ENCODE measurements around the gene MPV17. TPM values are rescaled to one million over a fixed set of nuclear protein-coding genes. Genes with fewer than 3 reads are reported as not detected.
A peak's percentile ranks its signal among the peaks of the same experiment; 100 is the strongest.
"Not testable (repeated sequence)": the region's sequence is repeated elsewhere in the genome, so short reads cannot be mapped to it uniquely, and the experiment has no call there.

MPV17 gene, protein sequence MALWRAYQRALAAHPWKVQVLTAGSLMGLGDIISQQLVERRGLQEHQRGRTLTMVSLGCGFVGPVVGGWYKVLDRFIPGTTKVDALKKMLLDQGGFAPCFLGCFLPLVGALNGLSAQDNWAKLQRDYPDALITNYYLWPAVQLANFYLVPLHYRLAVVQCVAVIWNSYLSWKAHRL
- 58.5 and 62.8 TPM in 2 replicates for total RNA-seq (2014; rRNA removed; shearing (Covaris generic))

DNA sequence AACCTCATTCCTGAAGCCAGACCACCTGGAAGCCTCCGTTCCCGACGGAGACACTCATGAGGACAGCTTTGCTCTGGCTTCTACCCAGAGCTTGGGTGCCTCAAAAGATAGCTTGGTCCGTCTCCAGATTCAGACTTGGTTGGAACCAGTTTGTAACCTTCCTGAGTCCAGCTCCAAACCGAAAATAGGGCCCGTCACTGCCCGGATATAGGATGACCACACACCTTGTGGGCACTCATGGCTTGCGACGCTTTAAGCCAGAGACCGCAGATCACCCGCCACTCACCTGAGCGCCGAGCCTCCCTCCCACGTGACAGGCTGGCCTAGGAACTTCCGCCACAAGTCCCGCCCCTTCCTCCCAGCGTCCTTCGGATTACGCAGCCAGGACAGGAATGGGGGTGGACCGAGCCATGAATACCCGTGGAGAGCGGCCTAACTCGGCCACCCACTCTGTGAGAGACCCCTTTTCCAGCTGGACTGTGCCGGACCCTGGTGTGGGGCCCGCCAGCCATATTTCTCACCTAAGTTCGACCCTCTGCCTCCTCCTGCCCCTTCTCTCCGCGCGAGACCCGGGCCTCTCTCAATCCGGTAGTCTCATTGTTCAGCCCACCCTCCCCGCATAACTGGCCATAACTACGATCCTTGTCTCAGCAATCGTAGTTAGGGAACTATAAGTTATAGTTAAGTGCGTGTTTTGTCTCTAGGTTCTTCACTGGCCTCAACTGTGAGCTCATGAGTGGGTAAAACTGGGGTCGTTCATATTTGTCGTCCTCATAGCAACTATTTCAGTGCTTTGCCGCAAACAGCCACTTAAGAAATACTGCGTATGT is at the start of gene MPV17:
Gene MPV17, minus strand, starts transcription at position 332 of the 830 bp plus-strand sequence. CDS start 580 bp downstream, outside the sequence.
- DNase-seq (ENCODE audit: low read depth) = peak; percentile 97

DNA sequence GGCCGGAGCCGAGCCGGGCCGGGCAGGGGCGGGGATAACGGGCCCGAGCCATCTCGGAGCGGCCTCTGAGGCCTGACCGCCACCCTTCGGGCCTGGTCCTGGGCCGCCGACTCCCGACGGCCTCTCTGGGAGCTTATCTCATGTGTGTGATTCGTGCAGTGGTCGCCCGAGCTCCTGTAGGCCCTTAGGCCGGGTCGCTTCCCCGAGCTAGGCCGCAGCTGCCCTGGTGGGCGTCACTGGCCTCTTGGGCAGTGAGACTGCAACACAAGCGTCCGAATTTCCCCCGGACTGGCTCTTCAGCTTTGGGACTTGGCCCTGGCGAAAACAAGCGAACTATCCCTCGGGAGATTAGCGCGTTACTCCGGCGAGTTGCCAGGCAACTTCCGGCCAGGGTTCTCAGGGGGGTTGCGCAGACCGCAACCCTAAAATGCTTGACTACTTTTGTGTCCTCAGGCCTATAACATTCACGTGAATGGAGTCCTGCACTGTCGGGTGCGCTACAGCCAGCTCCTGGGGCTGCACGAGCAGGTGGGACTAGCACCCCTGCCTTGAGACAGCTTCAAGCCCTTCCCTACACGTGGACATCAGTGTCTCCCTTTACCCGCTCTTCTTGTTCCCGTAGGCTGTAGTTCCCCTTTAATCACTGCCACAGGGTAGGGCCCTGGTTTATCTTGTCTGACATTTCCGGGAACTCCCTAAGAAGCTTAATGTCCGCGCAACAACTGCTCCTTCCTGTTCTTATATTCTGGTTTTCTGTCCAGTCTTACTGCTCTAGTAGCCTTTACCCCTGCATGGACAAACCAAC is 48.1 kb upstream of the MPV17 start:
- peak; percentile 48 for DNase-seq (ENCODE audit: low read depth)

DNA sequence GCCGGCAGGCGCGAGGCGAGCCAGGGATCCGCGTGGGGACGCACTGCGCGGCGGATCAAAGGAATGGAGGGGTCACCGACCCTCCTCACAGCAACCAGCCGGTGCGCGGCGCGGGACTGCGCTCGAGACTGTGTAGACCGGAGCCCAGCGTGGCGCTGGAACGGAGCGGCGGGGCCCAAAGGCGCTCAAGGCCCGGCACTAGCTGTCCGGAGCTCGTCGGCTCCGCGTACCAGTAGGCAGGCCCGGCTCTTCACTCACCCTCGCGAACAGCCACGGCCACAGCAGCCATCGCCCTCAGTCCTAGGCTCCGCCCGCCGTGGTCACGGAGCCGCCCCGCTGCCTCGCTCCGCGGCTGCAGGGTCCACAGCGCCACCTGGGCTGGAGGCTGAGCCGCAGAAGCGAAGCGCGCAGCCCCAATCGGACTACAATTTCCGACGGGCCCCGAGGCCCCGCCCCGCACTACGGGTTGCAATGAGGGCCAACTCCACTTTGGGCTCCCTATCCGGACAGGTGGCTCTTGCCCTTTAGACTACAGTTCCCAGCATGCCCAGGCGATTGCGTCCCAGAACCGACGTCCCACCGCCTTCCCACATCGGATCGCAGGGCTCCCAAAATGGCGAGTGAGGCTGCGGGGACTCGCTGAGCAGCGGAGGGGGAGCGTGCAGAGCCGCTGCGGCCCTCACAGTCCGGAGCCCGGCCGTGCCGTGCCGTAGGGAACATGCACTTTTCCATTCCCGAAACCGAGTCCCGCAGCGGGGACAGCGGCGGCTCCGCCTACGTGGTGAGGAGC is 47.3 kb upstream of the MPV17 start, which contains the start of the genes EIF2B4 and SNX17:
Gene EIF2B4, minus strand, starts transcription at position 313 of the 790 bp plus-strand sequence. Its CDS starts 24 bp downstream, at position 289.
Gene SNX17, plus strand, starts transcription at position 591 of the 790 bp plus-strand sequence. Its CDS starts 128 bp downstream, at position 719.
- DNase-seq (ENCODE audit: low read depth) = peak; percentile 99

DNA sequence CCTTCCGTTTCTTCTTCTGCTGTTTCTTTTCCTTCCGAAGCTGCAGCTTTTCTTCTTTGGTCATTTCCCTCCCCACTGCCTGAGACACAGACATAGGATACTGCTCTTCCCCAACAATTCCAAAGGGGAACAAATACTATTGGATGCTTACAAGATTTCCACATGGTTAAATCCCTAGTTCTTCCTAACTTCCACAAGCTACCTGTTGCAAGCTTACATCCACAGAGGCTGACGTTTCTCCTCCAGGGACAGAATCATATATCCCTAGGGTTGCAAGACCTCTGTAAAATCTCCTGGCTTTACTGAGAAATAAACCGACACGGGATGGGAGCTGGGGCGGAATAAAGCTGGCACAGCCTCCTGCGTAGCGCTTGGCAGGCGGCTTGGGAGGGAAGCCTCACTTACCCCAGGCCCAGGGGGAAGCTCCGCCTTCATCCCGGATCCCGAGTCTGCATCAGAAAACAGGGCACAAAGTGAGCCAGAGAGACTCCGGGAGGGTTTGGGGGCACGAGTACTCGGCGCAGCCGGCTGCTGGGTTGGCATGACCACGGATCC is 46.7 kb upstream of the MPV17 start:
- peak; percentile 77 for DNase-seq (ENCODE audit: low read depth)

DNA sequence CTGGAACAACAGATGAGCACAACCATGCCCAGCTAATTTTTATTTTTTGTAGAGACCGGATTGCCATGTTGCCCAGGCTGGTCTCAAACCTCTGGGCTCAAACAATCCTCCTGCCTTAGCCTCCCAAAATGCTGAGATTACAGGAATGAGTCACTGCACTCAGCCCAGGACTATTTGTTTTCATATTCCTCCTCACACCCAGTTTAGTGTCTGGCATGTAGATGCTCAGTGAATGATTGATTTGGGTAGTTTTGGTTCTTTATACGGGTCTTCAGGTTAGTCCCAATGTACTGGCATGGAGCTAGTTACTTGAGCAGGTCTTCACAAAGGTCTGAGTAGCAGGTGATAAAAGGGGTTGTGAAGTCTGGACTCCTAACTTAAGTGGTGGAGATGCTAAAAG is 41.0 kb upstream of the MPV17 start:
- no peak for DNase-seq (ENCODE audit: low read depth)

DNA sequence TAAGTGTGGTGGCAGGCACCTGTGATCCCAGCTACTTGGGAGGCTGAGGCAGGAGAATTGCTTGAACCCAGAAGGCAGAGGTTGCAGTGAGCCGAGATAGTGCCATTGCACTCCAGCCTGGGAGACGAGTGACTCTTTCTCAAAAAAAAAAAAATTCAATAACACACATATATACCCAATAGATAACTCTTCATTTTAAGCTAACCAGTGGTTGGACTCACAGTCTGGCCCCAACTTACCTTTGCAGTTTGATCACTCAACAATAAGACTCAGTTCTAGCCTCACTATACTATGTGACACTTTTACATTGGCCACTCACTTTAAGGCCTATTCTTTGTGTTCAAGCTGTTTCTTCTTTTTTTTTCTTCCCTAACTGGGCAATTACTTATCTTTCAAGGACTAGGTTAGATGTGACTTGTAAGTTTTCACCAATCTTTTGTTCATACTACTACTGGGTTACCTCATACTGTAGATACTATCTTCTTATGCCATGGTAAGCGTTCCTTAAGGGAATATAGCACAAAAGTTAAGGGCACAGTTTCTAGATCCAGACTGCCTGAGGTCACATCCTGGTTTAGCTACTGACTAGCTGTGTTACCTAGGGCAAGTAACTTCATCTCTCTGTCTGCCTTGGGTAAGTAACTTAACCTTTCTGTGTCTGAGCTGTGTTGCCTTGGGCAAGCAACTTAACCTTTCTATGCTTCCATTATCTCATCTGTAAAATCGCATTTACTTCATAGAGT is 40.0 kb upstream of the MPV17 start:
- DNase-seq (ENCODE audit: low read depth) = no peak

DNA sequence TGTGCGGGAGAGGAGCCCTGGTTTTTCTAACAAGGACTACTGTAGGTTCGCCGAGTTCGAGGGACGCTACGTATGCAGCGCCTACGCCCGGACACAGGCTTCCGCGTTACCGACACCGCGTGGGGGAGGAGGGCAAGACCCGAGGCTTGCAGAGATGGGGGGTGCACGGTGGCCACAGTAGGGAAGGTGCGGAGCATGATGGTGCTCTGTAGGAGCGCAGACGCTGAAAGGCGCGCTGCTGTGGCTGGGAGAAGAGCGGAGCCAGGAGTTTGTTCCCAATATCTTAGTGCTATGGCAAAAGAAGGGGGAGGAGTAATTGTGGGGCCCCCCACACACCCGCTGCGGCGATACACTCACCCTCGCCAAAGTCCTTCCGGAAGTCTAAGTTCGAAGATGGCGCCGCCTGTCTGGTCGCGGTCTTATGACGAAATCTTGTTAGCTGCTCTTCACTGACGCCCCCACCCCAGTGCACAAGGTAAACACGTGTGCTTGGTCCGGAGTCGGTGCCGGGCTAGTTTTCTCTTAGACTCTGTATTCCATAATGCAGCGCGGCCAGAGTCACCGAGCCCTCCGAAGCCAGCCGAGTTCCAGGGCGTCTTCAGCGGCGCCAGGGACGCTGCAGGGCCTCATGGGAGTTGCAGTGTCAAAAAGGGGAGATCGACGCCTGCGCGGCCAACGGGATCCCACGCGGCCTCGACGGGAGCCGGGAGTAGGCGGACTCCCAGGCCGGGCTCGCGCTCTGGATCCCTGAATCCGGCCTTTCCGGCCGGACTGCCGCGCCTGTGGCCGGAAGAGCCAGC is 33.7 kb upstream of the MPV17 start, which contains the start of gene GTF3C2:
Gene GTF3C2, minus strand, starts transcription at position 383 of the 800 bp plus-strand sequence. CDS start 13,210 bp downstream, outside the sequence.
- DNase-seq (ENCODE audit: low read depth) = peak; percentile 97

DNA sequence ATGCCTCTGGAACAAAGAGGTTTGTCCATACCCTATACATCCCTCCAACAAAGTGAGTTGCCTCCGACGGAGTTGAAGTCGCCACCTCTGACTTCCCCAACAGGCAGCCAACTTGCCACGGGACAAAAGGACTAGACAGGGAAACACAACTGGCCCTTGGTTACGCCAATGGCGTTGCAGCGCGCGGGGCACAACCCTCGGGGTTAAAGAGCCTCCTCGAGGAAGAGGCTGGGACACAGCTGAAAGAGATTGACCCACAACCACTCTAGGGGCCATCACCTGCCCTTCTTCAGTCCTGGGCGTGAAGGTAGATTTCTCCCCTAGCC is 33.1 kb upstream of the MPV17 start:
- DNase-seq (ENCODE audit: low read depth) = peak; percentile 64

DNA sequence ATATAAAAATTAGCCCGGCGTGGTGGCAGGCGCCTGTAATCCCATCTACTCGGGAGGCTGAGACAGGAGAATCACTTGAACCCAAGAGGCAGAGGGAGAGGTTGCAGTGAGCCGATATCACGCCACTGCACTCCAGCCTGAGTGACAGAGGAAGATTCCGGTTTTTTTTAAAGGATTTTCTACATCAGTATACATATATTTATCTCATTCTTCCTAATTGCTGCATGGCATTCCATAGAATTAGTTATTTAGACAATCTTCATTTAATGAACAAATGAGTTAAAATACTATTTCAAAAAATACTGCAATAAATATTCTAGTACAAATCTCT is 31.7 kb upstream of the MPV17 start:
- no peak for DNase-seq (ENCODE audit: low read depth)

DNA sequence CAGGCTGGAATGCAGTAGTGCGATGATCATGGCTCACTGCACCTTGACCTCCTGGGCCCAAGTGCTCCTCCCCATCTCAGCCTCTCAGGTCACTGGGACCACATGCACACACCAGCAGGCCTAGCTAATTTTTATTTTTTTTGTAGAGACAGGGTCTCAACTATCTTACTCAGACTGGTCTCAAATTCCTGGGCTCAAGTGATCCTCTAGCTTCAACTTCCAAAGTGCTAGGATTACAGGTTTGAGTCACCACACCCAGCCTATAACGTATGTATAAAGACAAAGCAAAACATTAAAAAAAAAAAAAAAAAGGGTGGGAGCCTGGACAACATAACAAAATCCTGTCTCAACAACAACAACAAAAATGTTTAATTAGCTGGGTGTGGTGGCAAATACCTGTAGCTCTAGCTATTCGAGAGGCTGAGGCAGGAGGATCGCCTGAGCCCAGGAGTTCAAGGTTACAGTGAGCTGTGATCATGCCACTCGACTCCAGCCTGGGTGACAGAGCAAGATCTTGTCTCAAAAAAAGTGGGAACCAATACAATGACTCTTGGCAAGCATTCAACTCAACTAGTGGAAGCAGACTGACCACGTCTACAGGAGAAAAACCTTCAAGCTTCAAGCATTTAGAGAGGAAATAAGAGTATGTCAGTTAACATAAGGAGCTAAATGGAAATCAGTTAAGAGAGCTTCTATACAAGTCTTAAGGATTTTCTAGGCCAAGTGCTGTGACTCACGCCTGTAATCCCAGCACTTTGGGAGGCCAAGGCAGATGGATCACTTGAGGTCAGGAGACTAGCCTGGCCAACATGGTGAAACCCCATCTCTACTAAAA is 31.1 kb upstream of the MPV17 start:
- DNase-seq (ENCODE audit: low read depth) = peak; percentile 39

DNA sequence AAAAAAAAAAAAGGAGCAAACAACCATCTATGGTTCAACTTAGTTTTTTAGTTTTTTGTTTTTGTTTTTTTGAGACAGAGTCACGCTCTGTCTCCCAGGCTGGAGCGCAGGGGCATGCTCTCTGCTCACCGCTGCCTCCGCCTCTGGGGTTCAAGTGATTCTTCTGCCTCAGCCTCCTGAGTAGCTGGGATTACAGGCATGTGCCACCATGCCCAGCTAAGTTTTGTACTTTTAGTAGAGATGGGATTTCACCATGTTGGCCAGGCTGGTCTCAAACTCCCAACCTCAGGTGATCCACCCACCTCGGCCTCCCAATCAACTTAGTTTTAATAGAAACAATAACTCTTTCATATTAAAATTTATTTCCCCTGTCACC is 30.5 kb upstream of the MPV17 start:
- DNase-seq (ENCODE audit: low read depth) = not testable (repeated sequence)

DNA sequence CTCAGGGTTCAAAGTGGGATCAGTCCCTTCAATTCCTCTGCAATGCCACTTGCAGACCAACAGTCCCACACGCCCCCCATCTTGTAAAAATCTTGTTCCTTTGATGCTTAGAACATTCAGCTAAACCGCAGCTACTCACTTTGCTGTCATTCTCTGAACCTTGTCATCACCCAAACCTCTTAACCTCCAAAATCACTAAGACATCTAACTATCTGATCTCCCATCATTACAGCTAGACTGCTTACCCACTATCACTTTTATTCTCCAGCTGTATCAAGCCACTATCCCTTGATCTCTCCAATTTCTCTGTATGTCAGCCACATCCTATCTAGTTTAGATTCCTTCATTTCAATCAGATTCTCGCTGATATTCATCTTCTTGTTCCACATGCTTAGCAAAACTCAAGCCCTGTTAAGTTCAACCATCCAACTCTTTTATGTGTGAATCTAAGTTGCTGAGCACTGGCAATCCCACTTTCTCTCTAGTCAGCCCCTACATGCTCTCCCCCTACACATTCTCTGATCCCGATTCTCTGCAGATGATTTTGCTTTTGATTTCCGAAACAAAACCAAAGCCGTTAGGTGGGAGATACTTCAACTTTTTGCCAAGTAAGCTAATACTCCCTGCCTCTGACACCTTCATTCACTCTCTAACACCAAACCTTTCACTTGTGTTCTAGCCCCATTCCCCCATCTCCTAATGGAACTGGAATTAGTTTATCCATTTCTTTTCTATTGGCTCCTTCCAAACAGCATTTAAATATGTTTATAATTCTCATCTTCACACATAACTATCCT is 29.1 kb upstream of the MPV17 start:
- no peak for DNase-seq (ENCODE audit: low read depth)

DNA sequence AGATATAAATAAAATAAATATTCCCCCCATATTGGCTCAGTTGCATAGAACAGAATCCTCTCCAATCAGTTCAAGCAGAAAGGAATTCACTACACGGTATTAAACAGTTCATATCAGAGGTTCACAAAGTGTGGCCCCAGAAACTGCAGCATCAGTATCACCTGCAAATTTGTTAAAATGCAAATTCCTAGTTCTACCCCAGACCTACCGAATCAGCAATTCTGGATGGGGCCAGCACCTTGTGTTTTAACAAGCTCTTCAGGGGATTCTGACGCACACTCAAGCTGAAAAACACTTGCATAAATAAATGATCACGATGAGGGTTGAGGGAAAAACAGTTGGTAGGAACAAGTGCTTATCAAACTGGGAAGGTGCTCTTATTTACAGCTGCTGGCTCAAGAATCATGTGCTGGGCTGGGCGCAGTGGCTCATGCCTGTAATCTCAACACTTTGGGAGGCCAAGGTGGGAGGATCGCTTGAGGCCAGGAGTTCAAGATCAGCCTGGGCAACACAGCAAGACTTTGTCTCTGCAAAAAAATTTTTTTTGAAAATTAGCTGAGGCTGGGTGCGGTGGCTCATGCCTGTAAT is 27.3 kb upstream of the MPV17 start:
- no peak for DNase-seq (ENCODE audit: low read depth)

DNA sequence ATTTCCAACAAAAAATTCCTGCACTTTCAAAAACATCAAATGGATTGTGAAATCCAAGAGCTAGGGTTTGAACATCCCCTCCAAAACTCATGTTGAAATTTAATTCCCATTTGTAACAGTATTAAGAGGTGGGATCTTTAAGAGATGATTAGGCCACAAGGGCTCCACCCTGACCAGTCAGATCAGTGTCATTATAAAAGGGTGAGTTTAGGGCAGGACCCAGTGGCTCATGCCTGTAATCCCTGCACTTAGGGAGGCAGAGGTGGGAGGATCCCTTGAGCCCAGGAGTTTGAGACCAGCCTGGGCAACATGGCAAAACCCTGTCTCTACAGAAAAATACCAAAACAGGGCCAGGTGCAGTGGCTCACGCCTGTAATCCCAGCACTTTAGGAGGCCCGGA is 24.7 kb upstream of the MPV17 start:
- no peak for DNase-seq (ENCODE audit: low read depth)

DNA sequence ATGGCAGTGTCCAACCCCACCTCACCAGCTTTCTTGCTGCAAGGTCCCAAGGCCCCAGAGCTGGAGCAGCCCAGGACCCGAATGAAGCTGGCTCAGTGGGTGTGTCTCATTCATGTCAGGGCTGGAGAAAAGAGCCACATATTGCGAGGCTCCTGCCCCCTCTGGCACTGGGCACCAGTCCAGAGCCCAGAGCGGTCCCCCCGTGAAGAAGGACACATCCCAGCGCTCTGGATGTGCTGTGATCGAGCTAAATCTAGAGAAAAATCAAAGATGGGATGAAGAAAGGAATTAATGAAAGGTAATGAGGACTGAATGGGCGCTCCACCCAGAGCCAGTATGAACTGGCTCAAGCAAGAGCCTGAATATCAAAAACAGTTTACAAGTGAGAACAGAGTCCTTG is 13.3 kb upstream of the MPV17 start:
- no peak for DNase-seq (ENCODE audit: low read depth)

DNA sequence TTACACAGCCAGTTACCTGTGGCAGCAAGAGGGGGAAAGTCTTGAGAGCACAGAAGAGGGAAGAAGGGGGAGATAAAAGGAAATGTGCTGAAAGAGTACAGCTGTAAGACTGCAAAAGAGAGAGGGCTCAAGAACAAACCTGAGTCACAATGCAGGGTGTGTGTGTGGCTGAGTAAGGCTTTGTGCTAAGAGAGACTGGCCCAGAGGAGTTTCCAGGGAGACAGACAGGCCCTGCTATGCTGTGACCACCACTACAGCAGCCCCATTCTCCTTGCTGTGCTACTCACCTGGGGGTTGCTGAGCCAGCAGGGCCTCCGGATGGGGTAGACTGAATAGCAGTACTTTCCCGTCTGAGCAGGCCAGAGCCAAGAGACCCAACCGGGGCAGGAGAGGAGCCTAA is 12.4 kb upstream of the MPV17 start:
- no peak for DNase-seq (ENCODE audit: low read depth)

DNA sequence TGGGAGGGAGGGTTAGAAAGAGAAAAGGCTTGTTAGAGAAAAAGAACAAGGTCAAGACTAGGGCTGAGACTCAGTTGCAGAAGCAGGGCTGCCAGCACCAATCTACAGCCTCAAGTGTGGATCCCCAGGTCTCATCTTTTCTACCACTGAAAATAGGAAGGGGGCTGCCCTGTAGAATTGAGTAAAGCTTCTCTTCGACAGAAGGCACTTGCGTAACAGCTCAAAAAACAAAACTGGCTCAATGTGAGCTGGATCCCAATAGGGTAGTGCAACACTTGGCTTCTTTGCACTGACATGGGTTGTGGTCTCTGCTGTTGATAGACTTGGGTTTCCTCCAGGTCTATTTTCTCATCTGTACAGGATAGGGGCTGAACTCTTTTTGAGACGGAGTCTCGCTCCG is 1.8 kb upstream of the MPV17 start:
- DNase-seq (ENCODE audit: low read depth) = no peak

All from Daoy (cell line).